GM18873 (cell line): ENCODE data around the gene KRTAP4-9.
"Not testable (repeated sequence)": the region's sequence is repeated elsewhere in the genome, so short reads cannot be mapped to it uniquely, and the experiment has no call there.

Experiments used
- ATAC-seq: cut with Tn5 transposase; IDR thresholded peaks from one replicate; pipeline ENCODE4 v1.9.1; 2021; ENCODE audit warnings: mild to moderate bottlenecking, moderate library complexity, moderate number of reproducible peaks; ENCODE audit not compliant: unreplicated experiment, low FRiP score

The KRTAP4-9 gene

DNA sequence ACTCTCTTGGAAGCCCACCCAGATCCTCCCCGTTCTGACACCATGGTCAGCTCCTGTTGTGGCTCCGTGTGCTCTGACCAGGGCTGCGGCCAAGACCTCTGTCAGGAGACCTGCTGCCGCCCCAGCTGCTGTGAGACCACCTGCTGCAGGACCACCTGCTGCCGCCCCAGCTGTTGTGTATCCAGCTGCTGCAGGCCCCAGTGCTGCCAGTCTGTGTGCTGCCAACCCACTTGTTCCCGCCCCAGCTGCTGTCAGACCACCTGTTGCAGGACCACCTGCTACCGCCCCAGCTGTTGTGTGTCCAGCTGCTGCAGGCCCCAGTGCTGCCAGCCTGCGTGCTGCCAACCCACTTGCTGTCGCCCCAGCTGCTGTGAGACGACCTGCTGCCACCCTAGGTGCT lies at the start of gene KRTAP4-9:
Gene KRTAP4-9, plus strand, starts transcription at position 43 of the 400 bp plus-strand sequence. Its CDS starts 0 bp downstream, at position 43.
- ATAC-seq: not testable (repeated sequence)

GRCh38 chr17:41057547-41057946 lies 47.6 kb upstream of the KRTAP4-9 start:
- ATAC-seq: no peak

- no peak for ATAC-seq
Measured at GRCh38 chr17:41058741-41059140, 46.4 kb upstream of the KRTAP4-9 start.

DNA sequence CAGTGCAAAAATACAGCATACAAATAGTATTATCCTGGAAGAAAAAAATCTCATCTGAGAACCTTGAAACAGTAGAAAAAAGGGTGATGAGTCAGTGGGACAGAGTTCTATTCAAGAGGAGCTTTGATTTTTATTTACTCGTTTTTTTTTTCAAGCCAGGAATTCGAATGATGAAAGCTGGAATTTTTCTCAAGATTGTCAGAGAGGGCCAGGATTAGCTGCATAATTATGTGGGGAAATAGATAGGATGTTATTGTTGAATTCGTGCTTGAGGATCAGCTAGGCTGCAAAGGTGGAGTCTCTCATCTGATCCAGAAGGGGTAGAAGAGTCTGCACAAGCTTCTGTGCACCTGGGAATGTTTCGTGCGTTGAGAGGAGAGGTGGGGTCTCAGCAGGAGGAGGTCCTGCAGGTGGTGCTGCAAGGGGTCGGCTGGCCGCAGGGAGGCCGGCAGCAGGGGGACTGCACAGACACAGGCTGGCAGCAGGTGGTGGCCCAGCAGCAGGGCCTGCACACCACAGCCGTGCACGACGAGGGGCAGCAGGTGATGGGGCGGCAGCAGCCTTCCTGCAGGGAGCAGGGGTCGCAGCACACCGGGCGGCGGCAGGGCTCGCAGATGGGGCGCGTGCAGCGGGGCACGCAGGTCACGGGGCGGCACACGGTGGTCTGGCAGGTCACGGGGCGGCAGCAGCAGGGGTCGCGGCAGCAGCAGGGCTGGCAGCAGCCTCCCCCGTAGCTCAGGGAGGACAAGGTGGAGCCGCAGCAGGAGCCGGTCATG lies 45.7 kb upstream of the KRTAP4-9 start:
- ATAC-seq: not testable (repeated sequence)

DNA sequence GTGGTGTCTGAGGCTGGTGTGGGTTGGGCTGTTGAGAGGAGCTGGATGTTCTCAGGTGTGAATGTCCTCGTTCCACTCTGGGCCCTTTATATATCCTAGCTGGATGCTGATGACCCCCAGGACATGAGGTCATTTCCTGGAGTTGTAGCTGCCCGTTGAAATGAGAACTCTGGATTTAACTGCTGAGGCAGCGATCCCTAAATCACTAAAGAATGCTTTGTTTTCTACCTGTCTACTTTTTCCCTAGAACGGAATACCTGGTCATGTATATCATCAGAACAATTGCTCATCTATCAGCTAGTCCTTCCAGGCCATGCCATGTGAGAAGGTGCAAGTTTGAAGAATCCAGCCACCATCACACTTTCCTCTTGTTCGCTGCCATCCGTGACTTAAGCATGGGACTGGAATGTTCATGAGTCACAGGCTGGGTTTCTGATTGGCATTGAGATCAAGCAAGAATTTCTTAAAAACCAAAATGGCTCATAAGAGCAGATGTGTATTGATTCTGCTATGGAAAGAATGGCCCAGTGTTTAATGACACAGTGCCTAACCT lies 45.1 kb upstream of the KRTAP4-9 start, which contains the start of gene KRTAP2-3:
Gene KRTAP2-3, minus strand, starts transcription at position 63 of the 553 bp plus-strand sequence. CDS start 64 bp downstream, outside the sequence.
- no peak for ATAC-seq

DNA sequence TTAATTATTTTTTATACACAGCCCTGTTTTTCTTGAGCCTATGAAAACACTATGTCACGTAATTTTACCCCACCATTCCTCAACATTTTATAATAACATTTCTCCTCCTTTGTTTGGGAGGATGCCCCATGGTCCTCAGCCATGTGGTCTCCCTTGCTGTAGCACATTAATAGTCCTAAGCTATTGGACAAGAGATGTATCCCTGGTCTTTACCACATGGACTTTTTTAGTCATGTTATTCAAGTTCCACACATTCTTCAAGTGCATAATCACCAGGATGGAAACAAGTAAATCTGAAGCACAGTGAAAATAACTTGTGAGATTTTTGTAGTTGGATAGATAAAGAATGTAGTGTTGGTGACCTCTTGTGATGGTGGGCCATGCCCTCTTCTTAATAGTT lies 43.2 kb upstream of the KRTAP4-9 start:
- no peak for ATAC-seq

GRCh38 chr17:41063449-41063848 lies 41.7 kb upstream of the KRTAP4-9 start:
- ATAC-seq: no peak

DNA sequence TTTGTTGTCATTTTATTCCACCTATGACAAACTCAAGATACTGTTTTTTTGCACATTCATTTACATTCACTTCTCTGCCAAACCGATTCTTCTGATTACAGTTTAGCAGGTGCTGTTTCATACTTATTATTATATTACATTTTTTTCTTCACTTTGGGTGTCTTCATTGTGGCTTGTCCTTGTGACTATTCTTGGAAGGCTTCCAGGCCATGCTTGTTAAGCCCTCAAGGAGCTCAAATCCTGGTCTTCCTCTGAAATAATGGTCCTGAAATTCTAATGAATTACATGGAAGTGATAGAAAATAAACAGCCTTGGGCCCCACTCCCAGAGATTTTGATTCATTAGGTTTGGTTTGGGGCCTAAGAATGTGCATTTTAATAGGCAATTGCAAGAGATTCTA lies 40.9 kb upstream of the KRTAP4-9 start:
- no peak for ATAC-seq

GRCh38 chr17:41065016-41065689 lies 40.0 kb upstream of the KRTAP4-9 start:
- not testable (repeated sequence) for ATAC-seq

DNA sequence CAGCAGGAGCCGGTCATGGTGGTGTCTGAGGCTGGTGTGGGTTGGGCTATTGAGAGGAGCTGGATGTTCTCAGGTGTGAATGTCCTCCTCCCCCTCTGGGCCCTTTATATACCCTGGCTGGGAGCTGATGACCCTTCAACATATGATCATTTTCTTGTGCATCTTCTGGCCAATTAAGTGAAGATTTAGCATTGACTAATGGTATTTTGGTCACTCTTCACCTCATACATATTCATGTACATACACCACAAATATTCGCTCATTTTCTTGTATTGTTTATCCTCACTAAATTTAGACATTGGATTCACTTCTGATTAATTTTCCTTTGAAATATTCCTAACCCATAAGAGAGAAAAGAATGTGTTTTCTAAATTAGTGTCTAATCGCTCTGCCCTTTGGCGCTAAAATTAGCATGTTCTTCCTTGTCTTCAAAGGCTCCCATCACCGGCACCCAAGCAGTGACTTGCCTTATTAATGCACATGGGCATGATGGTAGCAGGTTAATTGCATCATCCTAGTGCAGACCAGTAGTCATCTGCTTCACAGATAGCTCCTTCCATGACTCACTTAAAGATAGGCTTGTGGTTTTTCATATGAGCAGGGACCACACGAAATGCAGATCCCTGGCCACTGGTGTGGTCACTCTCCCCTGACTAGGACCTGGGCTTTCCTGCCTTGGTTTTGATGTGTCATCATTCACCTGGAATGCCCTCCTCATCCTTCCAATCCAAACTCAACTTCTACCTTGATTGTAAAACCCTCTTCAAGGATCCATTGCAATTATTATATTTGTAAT lies 39.2 kb upstream of the KRTAP4-9 start, which contains the start of gene KRTAP2-4:
Gene KRTAP2-4, minus strand, starts transcription at position 51 of the 796 bp plus-strand sequence. Its CDS starts 34 bp downstream, at position 17.
- ATAC-seq: no peak

GRCh38 chr17:41067281-41067680 lies 37.9 kb upstream of the KRTAP4-9 start:
- ATAC-seq: no peak

GRCh38 chr17:41069031-41069430 lies 36.2 kb upstream of the KRTAP4-9 start:
- ATAC-seq: no peak

DNA sequence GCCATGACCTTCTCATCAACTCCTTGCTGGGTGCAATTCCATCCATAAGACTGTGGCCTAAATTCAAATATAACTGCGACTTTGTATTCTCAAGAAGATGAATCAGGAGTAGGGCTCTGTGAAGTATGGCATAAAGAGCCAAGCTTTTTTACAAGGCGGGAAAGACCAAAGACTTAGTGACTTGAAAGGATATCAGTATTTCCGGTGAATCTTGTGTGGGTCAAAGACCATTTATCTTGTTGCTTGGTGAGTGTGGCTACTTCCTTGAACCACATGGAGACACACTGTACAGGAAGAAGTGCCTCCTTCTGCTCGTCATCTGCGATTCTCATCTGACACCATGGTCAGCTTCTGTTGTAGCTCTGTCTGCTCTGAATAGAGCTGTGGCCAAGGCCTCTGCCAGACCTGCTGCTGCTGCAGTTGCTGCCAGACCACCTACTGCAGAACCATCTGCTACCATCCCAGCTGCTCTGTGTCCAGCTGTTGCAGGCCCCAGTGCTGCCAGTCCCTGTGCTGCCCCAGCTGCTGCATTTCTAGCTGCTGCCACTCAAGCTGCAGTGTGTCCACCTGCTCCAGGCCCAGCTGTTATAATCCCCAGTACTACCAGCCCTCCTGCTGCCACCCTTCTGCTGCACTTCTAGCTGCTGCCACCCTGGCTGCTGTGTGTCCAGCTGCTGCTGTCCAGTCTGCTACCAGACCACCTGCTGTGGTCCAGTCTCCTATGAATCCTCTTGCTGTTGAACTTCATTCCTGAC lies 33.4 kb upstream of the KRTAP4-9 start:
- no peak for ATAC-seq

- ATAC-seq: no peak
Measured at GRCh38 chr17:41073676-41074075, 31.5 kb upstream of the KRTAP4-9 start.

DNA sequence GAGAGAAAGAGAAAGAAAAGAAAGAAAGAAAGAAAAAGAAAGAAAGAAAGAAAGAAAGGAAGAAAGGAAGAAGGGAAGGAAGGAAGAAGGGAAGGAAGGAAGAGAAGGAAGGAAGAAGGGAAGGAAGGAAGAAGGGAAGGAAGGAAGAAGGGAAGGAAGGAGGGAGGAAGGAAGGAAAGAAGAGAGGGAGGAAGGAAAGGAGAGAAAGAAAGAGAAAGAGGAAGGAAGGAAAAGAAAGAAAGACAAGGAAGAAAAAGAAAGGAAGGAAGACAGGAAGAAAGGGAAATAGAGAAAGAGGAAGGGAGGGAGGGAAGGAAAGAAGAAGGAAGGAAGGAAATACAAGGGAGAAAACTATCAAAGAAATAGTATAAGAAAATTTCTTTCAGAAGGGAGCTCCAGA lies 28.4 kb upstream of the KRTAP4-9 start:
- ATAC-seq: no peak

- no peak for ATAC-seq
Measured at GRCh38 chr17:41082626-41083025, 22.6 kb upstream of the KRTAP4-9 start.

DNA sequence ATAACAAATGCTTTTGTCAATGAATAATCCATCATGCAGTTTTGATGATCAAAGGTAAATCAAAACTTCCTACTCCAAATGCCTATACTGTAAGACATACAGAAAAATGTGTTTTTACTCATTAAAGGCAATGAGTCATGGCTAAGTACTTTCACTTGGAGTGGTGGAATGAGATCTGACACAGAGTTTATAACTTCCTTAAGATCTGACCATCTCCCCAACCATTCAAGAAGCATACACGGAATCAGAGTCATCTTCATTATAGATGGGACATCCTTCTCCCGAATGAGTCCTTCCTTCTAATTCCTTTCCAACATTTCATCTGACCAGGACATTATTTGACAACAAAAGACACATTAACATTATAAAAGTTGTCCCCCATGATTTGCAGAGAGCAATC lies 21.8 kb upstream of the KRTAP4-9 start:
- not testable (repeated sequence) for ATAC-seq

DNA sequence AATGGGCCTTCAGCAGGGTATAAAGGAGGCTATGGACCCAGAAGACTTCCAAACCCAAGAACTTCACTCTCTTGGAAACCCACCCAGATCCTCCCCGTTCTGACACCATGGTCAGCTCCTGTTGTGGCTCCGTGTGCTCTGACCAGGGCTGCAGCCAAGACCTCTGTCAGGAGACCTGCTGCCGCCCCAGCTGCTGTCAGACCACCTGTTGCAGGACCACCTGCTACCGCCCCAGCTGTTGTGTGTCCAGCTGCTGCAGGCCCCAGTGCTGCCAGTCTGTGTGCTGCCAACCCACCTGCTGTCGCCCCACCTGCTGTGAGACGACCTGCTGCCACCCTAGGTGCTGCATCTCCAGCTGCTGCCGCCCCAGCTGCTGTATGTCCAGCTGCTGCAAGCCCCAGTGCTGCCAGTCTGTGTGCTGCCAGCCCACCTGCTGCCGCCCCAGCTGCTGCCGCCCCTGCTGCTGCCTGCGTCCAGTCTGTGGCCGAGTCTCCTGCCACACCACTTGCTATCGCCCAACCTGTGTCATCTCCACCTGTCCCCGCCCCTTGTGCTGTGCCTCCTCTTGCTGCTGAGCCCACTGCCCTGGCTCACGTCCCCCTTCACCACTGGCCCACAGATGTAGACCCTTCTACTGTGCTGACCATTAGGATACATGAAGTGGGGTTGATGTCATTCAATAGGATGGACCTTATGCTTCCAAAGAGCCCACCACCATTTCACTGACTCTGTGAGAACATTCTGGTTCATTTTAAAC lies 20.9 kb upstream of the KRTAP4-9 start, which contains the start of gene KRTAP4-7:
Gene KRTAP4-7, plus strand, starts transcription at position 51 of the 757 bp plus-strand sequence. Its CDS starts 57 bp downstream, at position 108.
- ATAC-seq: not testable (repeated sequence)
